Measurements from ENCODE around the gene RBMS1.

GRCh38 chr2:160442603-160443002 is 51.0 kb downstream of the RBMS1 start:
- TF ChIP-seq CTCF (optimal IDR thresholded peaks at IDR 0.05 in 1 of 3, IDR thresholded peaks at IDR 0.05 in 1 of 3, conservative IDR thresholded peaks at IDR 0.05 in 1 of 3; ENCODE audit: extremely low read depth in 1 of 3, insufficient read depth in 2 of 3, low read length in 3 of 3) (no peak), EZH2 (IDR thresholded peaks at IDR 0.05; ENCODE audit: low read length) (no peak)

Data from keratinocyte (primary cell).